Panc1 (cell line): Measurements from ENCODE around the gene TMEM202. TPM values are rescaled to one million over a fixed set of nuclear protein-coding genes. Genes with fewer than 3 reads are reported as not detected.

Experiments used
- ATAC-seq: fragments of 200-7000 bp; cut with Tn5 transposase; 2 replicates; pipeline ENCODE4 v1.9.1; 2020; ENCODE audit warnings: mild to moderate bottlenecking, moderate library complexity
- BruUV-seq: library from RNA; stranded (reverse); fragments of 400-500 nt; replicated peaks from 2 replicates; lab custom pipeline; 2021; lab: Mats Ljungman, UMichigan
- CTCF ChIA-PET: fragments of 300-600 bp; sonication (Branson Sonifier 250); formaldehyde crosslinking; loops from one replicate; lab custom pipeline; 2022; ENCODE audit warnings: antibody characterized with exemption; lab: Charles Lee
- POLR2A ChIA-PET: fragments of 300-600 bp; sonication (Branson Sonifier 250); formaldehyde crosslinking; loops from one replicate; lab custom pipeline; 2022; ENCODE audit warnings: antibody characterized with exemption; lab: Charles Lee
- DNase-seq: peaks from one replicate; pipeline ENCODE4 v3.0.0-alpha.2; 2010; ENCODE audit warnings: low read depth, low spot score
- H3K27ac ChIP-seq: 2 replicates; pipeline ENCODE4 v1.5.1; 2011; ENCODE audit warnings: mild to moderate bottlenecking, low read length, inconsistent platforms
- H3K27me3 ChIP-seq: fragments of 200-500 bp; sonication (Bioruptor generic); 2 replicates; pipeline ENCODE4 v1.6.0; 2014; ENCODE audit warnings: low read length, inconsistent platforms; ENCODE audit not compliant: control insufficient read depth, insufficient read depth
- H3K36me3 ChIP-seq: fragments of 200-500 bp; sonication (Bioruptor generic); 2 replicates; pipeline ENCODE4 v1.5.1; 2014; ENCODE audit warnings: inconsistent platforms, mild to moderate bottlenecking, low read length, moderate library complexity; ENCODE audit not compliant: control insufficient read depth, insufficient read depth
- H3K4me1 ChIP-seq: 2 replicates; pipeline ENCODE4 v1.5.1; 2011; ENCODE audit warnings: inconsistent platforms, mild to moderate bottlenecking, low read length, moderate library complexity; ENCODE audit not compliant: control insufficient read depth, insufficient read depth
- H3K4me3 ChIP-seq, 2 experiments: 2 replicates each; pipeline ENCODE4 v1.5.1; 2011 to 2012; ENCODE audit warnings: low read depth in 2 of 2, low read length in 2 of 2, mild to moderate bottlenecking in 2 of 2, inconsistent platforms in 1 of 2, moderate library complexity in 1 of 2
- H3K9me3 ChIP-seq: fragments of 200-500 bp; sonication (Bioruptor generic); 2 replicates; pipeline ENCODE4 v1.5.1; 2014; ENCODE audit warnings: low read depth, mild to moderate bottlenecking, inconsistent platforms, low read length, moderate library complexity; ENCODE audit not compliant: control insufficient read depth, insufficient read depth
- CTCF ChIP-seq: fragments of 450-650 bp; IDR thresholded peaks from 2 replicates; pipeline ENCODE4 v1.5.1; 2017; ENCODE audit warnings: mild to moderate bottlenecking
- POLR2AphosphoS5 ChIP-seq: IDR thresholded peaks from 2 replicates; pipeline ENCODE4 v1.6.1; 2012; ENCODE audit warnings: mild to moderate bottlenecking, low read depth, low read length, moderate library complexity
- REST ChIP-seq, 2 experiments: IDR thresholded peaks; 2 replicates each; pipeline ENCODE4 v1.6.1; 2011 to 2012; ENCODE audit warnings: low read depth in 2 of 2, control low read depth in 1 of 2, low read length in 1 of 2, mild to moderate bottlenecking in 1 of 2, moderate library complexity in 1 of 2; ENCODE audit not compliant: insufficient read depth in 1 of 2
- SIN3A ChIP-seq: IDR thresholded peaks from 2 replicates; pipeline ENCODE4 v1.6.1; 2012; ENCODE audit warnings: low read depth, mild to moderate bottlenecking, low read length, moderate library complexity, borderline replicate concordance; ENCODE audit not compliant: insufficient read depth
- TCF7L2 ChIP-seq: IDR thresholded peaks from 2 replicates; pipeline ENCODE4 v1.6.1; 2011; ENCODE audit warnings: mild to moderate bottlenecking, low read depth, low read length, inconsistent platforms
- in situ Hi-C: cut with HindIII; loops from 2 replicates; pipeline ENCODE4 v1.10.0; 2016; ENCODE audit warnings: low sequenced_read_pairs, low pct_unique_long_range_greater_than_20kb
- intact Hi-C: fragments of 100-400 bp; cut with micrococcal nuclease; formaldehyde crosslinking; loops from one replicate; pipeline ENCODE4 v1.10.0; 2022; ENCODE audit not compliant: unreplicated experiment
- total RNA-seq: library from RNA; stranded (reverse); gene quantifications from one replicate; pipeline ENCODE4 v1.2.1, GENCODE V29; 2021; ENCODE audit not compliant: unreplicated experiment

Gene TMEM202
- total RNA-seq, 1 experiment from 2014 or later, result not detected

- H3K36me3 ChIP-seq, result no peaks in the 10 kb centered on the region
- DNase-seq, result no peak
- H3K27ac ChIP-seq, result no peak overlapping the region
- no peak for ATAC-seq
- no peaks in the 10 kb centered on the region for H3K4me1 ChIP-seq
- CTCF ChIA-PET, result no interaction called here
- no peak overlapping the region for H3K4me3 ChIP-seq
- POLR2A ChIA-PET, result no interaction called here
- peaks cover 4% of the 10 kb centered on the region; the same call in 1 of the 2 replicates for H3K27me3 ChIP-seq
- in situ Hi-C loops (no loop called here), intact Hi-C loops (no loop called here)
- TF ChIP-seq TCF7L2 (no peak), REST (IDR thresholded peaks at IDR 0.05; ENCODE audit: insufficient read depth in 1 of 2, low read depth in 2 of 2, low read length in 1 of 2) (no peak), CTCF (no peak), SIN3A (no peak), POLR2AphosphoS5 (no peak)
- peaks cover 7% of the 10 kb centered on the region; the same call in 1 of the 2 replicates for H3K9me3 ChIP-seq
- BruUV-seq, result no TSS peak
Observed at GRCh38 chr15:72421484-72421883, 23.4 kb downstream of the TMEM202 start.

GRCh38 chr15:72423256-72423655 is 25.2 kb downstream of the TMEM202 start:
- BruUV-seq, result no TSS peak
- H3K4me1 ChIP-seq, result no peaks in the 10 kb centered on the region
- ATAC-seq (no peak), DNase-seq (no peak)
- H3K27me3 ChIP-seq, result peaks cover 4% of the 10 kb centered on the region; the same call in 1 of the 2 replicates
- H3K9me3 ChIP-seq, result peaks cover 22% of the 10 kb centered on the region; the same call in 1 of the 2 replicates
- H3K27ac ChIP-seq, result no peak overlapping the region
- H3K4me3 ChIP-seq, result no peak overlapping the region
- TF ChIP-seq CTCF (no peak), TCF7L2 (no peak), REST (IDR thresholded peaks at IDR 0.05; ENCODE audit: insufficient read depth in 1 of 2, low read depth in 2 of 2, low read length in 1 of 2) (no peak), SIN3A (no peak), POLR2AphosphoS5 (no peak)
- intact Hi-C loops (no loop called here), in situ Hi-C loops (no loop called here)
- H3K36me3 ChIP-seq, result no peaks in the 10 kb centered on the region
- POLR2A ChIA-PET, result no interaction called here
- CTCF ChIA-PET, result no interaction called here
